ENCODE measurements around the gene RNF169.
"Not testable (repeated sequence)": the region's sequence is repeated elsewhere in the genome, so short reads cannot be mapped to it uniquely, and the experiment has no call there.

The RNF169 gene

GRCh38 chr11:74771139-74771538 lies 22.5 kb downstream of the RNF169 start:
- DNase-seq = no peak

DNA sequence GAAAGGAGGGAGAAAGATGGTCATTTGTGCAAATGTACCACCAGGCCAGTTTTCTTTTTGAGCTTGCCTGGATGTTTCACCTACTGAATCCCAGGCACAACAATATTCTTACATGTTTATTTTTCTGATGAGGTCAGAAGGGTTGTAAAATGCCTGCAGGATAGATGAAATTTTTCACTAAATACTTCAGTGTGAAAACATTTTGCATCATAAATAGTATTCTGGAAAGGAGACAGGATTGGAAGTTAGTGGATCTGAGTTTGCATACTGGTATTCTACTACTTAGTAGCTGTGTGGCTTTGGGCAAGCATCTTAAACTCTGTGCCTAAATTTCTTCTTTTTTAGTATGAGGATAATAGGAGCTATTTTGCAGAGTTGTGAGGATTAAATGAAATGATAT lies 24.8 kb downstream of the RNF169 start:
- no peak for DNase-seq

DNA sequence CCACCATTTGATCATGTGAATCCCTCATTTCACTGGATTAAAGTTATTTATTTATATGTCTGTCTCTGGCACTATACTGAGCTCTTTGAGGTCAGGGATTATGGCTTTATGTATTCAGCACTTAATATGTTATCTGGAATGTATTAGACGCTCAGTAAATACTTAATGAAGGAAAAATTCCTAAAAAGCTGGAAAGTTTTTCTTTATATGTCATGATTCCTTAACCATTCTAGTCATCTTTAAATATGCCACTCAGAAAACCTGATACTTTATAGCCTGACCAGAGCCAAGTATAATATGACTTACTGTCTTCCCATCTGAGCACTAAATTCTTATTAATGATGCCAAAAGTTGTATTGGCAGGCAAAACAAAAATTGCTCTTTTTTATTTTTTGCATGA lies 27.1 kb downstream of the RNF169 start:
- DNase-seq = no peak

DNA sequence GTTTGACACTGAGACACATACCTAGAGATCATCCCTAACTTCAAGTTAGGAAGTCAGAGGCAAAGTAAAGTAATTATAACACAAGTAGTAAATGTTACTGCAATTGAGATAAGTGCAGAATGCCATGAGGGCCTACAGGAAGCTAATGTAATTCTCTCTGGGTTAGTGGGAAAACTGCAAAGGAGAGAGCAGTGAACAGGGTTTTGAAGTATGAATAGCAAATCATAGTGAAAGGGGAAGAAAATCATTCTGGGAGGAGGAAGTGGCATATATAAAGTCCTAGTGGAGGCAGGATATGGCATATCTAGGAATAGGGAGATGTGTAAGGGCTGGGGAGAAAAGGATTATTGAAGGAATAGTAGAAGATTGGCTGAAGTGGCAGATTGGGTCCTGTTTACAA lies 27.9 kb downstream of the RNF169 start:
- DNase-seq = no peak

- no peak for DNase-seq
Measured at GRCh38 chr11:74777038-74777437, 28.4 kb downstream of the RNF169 start.

- no peak for DNase-seq
Measured at GRCh38 chr11:74777877-74778276, 29.2 kb downstream of the RNF169 start.

DNA sequence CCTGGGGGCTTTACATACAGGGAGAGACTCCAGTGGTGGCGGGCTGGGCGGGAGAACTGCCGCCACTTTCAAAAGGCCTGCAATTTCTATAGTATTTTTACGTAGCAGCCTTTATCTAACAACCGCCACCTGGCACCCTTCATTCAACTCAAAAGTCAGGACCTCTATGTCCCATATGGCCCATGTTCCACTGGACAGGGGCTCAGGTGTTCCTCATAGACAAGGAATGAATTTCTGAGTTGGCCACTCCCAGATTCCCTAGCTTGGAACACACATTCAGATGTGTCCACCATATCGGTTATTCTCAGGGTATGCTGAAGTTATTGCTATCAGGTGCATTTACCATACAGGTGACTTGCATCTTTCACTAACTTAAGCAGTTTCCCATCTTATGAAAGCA lies 29.9 kb downstream of the RNF169 start:
- no peak for DNase-seq

DNA sequence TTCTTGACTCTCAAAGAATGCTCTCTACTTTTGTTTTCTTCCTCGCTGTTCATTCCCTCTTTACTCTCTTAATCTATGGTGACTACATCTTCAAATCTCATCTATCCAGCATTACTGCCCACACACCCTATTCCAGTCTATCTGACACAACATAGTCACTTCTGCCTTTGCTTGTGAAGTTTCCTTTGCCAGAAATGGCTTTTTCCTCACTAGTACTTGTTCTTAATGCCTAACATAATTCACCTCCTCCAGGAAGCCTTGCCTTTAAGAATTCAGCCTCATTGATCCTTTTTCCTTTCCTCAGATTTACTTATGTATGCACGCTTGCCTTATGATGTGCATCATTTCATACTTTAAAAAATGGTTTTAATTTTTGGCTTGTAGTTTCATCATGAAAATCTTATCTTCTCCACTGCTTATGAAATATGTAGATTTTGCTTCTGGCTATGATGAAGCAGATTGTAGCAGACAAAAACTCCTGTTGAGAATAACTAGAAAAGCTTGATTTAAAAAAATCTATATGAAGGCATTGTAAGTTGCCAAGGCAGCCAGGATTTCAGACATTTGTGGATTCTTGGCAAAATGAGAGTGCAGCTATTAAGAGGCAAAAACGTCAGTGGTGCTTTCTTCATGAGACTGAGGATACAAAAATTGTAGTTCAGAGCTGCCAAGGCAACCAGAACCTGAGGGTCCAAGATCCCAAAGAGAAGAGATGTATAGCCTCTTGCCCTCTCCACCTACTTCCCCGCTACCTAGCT lies 31.8 kb downstream of the RNF169 start:
- no peak for DNase-seq

GRCh38 chr11:74783241-74783871 lies 34.7 kb downstream of the RNF169 start:
- DNase-seq = no peak

- no peak for DNase-seq
Measured at GRCh38 chr11:74784234-74784633, 35.6 kb downstream of the RNF169 start.

GRCh38 chr11:74784726-74785125 lies 36.1 kb downstream of the RNF169 start:
- DNase-seq = no peak

DNA sequence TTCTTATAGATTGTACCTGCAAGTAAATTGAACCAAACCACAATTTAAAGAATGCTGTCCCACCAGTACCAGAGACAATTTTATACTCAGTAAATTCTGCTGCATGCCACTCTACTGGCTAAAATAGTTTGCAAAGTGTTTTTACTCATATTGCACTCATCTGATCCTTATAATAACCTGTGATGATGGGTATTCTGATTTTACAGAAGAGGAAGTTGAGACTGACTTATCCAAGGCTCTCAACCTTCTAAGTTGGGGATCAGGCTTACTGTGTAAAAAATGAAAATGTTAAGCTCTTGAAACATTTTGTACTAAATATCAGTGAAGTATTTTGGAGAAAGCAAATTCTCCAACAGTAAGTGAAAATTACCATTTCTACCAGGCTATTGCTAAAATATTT lies 37.9 kb downstream of the RNF169 start:
- DNase-seq = no peak

DNA sequence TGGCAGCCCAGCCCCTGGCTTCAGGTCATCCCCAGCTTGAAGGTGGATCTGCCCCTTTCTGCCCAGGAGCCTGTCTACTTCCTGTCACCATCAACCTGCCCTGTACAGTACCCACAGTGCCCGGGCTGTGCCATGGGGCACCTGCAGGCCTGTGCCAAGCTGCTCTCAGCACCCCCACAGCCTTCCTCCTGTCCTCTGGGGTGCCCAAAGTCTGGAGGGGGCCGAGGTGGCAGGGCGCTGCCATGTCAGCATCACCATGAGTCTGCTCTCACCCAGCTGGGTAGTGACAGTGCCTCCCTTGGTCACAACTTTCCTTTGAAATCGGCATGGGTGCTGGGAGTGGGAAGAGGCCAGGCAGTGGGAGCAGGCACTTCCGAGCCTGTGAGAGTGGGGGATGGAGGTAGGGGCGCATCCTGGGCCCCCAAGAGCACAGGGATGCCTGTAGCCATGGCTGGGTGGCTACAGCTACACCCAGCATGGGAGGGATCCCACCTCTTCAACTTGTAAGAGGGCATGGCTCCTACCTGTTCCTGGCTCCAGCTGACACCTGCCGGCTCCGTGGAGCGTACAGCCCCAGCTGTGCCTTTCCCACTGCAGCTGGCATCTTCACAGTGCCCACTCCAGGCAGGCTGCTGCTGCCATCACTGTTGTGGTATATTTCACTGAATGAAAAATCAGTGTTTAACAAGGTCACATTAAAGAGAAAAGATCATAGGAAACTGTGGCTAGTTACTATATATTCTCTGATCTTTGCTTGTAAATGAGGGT lies 42.9 kb downstream of the RNF169 start:
- no peak for DNase-seq

DNA sequence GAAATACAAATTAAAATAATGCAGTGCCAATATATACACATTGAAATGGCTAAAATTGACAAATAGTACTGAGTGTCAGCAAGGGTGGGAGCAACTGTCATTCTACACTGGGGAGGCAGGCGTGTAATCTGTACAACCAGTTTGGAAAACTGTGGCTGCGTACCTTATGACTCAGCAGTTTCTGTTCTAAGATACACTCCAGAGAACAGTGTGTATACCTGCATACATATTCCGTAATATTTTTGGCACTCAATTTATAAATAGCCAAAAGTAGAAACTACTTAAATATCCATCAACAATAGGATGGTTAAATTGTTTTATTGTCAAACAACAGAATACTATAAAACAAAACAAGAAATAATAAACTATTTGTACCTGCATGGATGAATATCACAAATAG lies 57.6 kb downstream of the RNF169 start:
- no peak for DNase-seq

DNA sequence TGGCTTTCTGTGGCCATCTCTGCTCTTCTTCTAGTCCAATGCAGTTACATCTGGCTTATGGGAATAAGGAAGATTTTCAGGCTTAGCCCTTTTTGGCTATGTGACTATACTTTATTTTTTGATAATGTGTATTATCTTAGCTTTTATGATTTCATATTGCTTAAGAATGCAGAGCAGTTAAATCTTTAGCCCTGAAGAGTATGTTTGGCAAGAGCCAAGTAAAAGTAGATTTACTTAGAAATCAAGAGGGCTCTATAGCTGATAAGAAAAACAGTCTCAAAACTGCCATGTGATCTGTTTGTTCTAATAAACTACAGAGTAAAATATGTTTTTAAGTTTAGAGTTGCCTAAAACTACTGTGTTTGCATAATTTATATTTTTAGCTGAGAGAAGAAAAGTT lies 61.2 kb downstream of the RNF169 start:
- no peak for DNase-seq

DNA sequence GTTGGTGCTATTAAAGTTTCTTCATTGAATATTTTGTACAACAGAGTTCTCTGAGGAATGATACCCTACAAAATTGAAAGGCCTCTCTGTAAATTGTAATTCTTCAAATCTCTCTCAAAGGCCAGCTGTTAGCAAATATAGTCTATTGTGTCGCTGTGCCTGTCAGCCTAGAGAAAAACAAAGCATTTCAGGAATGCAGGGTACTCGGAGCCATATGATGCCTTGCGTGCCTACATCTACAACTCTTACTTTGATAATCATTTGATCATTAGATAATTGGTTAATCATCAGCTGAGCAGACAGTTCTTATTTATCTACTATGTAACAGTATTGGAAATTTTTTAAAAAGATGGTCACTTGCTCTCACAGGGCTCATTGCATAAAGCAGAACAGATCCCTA lies 67.3 kb downstream of the RNF169 start:
- no peak for DNase-seq

DNA sequence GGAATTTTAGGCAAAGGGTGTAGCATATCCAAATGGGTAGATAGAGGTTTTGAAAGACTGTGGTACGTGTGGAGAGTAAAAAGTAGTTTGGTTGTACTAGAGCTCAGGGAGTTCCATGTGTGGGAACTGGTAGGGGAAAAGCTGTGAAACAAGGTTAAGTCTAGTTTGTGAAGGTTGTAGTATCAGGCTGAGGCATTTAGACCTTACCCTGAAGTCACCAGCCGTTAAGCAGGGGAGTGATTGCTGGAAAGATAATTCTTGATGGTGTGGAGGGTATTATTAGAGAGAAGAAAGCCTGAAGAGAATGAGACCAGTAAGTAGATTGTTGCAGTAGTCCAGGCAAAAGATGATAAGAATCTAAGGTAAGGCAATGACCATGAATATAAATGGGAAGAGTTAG lies 68.0 kb downstream of the RNF169 start:
- DNase-seq = no peak

GRCh38 chr11:74818283-74818946 lies 69.8 kb downstream of the RNF169 start:
- no peak for DNase-seq

GRCh38 chr11:74819400-74819799 lies 70.8 kb downstream of the RNF169 start:
- no peak for DNase-seq

DNA sequence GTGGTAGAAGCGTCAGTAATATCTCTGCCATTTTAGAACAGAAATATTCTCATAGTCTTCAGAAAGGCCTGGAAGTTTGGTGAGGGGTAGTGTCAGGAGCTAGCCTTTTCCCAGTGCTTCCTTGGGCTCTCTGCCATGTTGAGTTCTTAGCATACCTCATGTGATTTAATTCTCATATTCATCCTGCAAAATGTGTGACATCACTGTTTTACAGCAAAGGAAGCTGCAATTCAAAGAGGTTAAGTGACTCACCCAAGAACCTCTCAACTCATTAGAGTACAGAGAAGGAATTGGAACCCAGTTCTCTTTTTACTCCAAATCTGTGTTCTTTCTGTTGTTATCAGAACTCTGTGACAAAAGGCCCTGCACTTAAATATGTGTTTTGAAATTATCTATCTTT lies 72.1 kb downstream of the RNF169 start:
- DNase-seq = no peak

DNA sequence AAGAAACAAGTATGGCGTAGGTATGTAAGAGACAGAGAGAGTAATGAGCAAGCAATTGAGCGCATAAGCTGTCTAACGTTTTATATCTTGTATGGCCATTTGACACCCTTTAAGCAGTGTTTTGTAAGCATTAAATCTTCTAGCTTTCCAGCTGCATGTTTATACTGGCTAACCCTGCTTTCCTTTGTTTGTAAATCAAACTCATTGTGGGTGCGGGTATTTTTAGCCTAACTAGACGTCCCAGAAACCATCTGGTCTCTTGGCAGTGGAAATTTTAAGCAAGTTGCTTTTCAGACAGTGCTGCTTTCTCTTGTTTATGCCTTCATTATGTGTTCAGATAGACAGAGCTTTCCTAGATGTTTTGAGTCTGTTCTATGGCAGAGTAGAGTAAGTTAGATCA lies 73.5 kb downstream of the RNF169 start:
- no peak for DNase-seq

- DNase-seq = no peak
Measured at GRCh38 chr11:74824285-74824982, 75.8 kb downstream of the RNF169 start.

DNA sequence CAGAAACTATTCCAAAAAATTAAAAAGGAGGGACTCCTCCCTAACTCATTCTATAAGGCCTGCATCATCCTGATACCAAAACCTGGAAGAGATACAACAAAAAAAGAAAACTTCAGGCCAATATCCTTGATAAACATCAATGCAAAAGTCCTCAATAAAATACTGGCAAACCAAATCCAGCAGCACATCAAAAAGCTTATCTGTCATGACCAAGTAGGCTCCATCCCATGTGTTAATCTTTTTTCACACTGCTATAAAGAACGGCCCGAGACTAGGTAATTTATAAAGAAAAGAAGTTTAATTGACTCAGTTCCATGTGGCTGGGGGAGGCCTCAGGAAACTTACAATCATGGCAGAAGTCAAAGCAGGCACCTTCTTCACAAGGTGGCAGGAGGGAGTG lies 76.9 kb downstream of the RNF169 start:
- DNase-seq = not testable (repeated sequence)

Measured in activated effector memory CD4-positive, alpha-beta T cell treated with anti-CD3 and anti-CD28 coated beads, Interleukin-2, amount 50 U/mL, for 16 hours (primary cell).